Activated CD4-positive, alpha-beta T cell treated with anti-CD3 and anti-CD28 coated beads for 36 hours (primary cell): ENCODE data around the gene NR4A2. TPM values are rescaled to one million over a fixed set of nuclear protein-coding genes. Genes with fewer than 3 reads are reported as not detected.

Experiments used
- ATAC-seq: fragments of 200-7000 bp; cut with Tn5 transposase; one replicate; pipeline ENCODE4 v1.10.0; 2021; ENCODE audit warnings: mild to moderate bottlenecking, moderate library complexity
- CTCF ChIA-PET: fragments of 350-600 bp; sonication (Branson Sonifier 250); formaldehyde crosslinking; loops from one replicate; lab custom pipeline; 2021; ENCODE audit warnings: antibody characterized with exemption; lab: Charles Lee
- POLR2A ChIA-PET: fragments of 350-600 bp; sonication (Branson Sonifier 250); formaldehyde crosslinking; loops from one replicate; lab custom pipeline; 2021; ENCODE audit warnings: antibody characterized with exemption, inconsistent platforms; lab: Charles Lee
- DNase-seq: peaks from one replicate; pipeline ENCODE4 v3.0.0-alpha.2; 2020
- H3K27ac Mint-ChIP-seq: one replicate; pipeline ENCODE4 v1.8.0; 2021; ENCODE audit warnings: mixed read lengths
- H3K27me3 Mint-ChIP-seq: one replicate; pipeline ENCODE4 v1.8.0; 2021; ENCODE audit warnings: mixed read lengths
- H3K36me3 Mint-ChIP-seq: one replicate; pipeline ENCODE4 v1.8.0; 2021; ENCODE audit warnings: low read depth, mixed read lengths
- H3K4me1 Mint-ChIP-seq: one replicate; pipeline ENCODE4 v1.8.0; 2021; ENCODE audit warnings: mixed read lengths
- H3K4me3 Mint-ChIP-seq: one replicate; pipeline ENCODE4 v1.8.0; 2021; ENCODE audit warnings: mild to moderate bottlenecking, moderate library complexity, mixed read lengths
- H3K9me3 Mint-ChIP-seq: one replicate; pipeline ENCODE4 v1.8.0; 2021; ENCODE audit warnings: low read depth, mixed read lengths
- intact Hi-C, 2 experiments: fragments of 100-400 bp; cut with DNase I in 1 of 2; cut with micrococcal nuclease in 1 of 2; formaldehyde crosslinking; loops; one replicate each; pipeline versions ENCODE4 v1.14.2 to v1.15.1; 2022 to 2024; cut with DNase I, micrococcal nuclease
- total RNA-seq, 2 experiments: library from RNA; stranded (reverse); gene quantifications; one replicate each; pipeline ENCODE4 v1.2.3, GENCODE V29; 2021

NR4A2 gene
- total RNA-seq, 2 experiments from 2014 or later: 19.1 to 23.0 TPM

DNA sequence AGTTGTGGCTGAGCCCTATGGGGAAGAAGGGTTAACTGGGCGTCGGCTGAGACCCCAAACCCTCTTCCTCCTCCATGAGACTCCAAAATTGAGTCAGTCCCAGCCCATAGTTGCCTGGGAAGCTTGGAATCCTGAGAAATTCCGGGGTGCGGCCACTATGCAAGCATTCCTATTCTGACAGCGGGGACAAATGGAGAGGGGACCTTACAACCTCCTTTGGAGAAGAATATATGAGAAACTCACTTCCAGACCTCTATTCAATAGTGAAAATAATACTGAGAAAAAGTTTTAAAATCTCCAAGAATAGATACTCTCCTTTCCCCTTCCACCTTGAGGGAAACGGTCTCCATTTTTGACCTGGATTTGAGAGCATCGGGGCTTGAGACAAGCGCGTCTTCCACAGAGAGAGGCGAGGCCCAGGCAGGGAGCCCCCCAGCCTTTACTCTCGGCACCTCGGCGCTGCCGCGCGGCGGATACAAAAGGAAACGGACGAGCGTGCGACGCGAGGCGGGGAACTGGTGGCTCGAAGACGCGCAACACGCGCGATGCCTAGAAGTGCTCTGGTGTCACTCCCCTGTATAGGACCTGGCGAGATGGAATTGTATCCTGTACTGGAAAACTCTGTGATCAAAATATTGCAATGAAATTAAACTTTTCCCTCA, 11.1 kb downstream of the NR4A2 start:
- POLR2A ChIA-PET: no interaction called here
- H3K9me3 Mint-ChIP-seq: no peaks in the 10 kb centered on the region

DNA sequence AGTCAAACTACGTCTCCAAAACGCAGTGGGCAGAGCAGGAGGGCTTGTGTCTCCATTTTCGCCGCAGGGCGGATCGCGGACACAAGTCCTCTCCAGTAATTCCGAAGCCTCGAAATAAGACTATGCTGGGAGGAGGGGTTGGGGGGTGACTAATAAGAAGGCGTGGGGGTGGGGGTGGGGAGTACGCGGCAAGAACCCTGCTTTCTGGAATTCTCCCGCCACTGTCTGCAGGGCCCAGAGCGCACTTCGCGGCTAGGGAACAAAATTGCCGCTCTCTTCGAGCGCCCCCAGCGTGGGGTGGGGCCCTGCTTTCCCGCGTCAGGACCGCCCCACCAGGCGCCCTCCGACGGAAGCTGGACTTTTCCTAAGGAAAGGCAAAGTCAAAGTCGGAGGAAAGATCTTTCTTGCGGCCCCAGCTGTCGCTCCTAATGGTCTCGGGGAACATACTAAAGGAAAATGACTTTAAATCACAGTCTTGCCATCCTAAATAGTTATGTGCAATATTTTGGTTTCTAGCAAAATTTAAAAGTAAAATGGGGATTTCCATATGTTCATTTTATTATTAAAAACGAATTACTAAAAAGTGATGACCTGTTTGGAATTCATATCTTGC, 11.9 kb downstream of the NR4A2 start:
- Mint-ChIP-seq H3K4me1 (peaks cover 40% of the 10 kb centered on the region), H3K36me3 (peaks cover 29% of the 10 kb centered on the region), H3K27ac (no peak overlapping the region), H3K9me3 (no peaks in the 10 kb centered on the region), H3K27me3 (peaks cover 72% of the 10 kb centered on the region), H3K4me3 (peak overlapping the region; percentile 63)
- POLR2A ChIA-PET: no interaction called here
- CTCF ChIA-PET: interaction anchor here (0.8 to 1.1 kb wide), 2 partner anchors 10 to 266 kb away, joined by 3 read pairs; no protein-coding TSS in a partner anchor
- intact Hi-C loops: no loop called here
- DNase-seq: peak; percentile 30
- ATAC-seq: no peak

More for the DNA sequence above, 11.1 kb downstream of the NR4A2 start:
- H3K4me1 Mint-ChIP-seq: peaks cover 40% of the 10 kb centered on the region
- H3K27ac Mint-ChIP-seq: no peak overlapping the region
- peak; percentile 63 for ATAC-seq
- CTCF ChIA-PET: interaction anchor here (0.8 to 1.1 kb wide), 2 partner anchors 9 to 265 kb away, joined by 3 read pairs; no protein-coding TSS in a partner anchor
- H3K27me3 Mint-ChIP-seq: peaks cover 68% of the 10 kb centered on the region
- H3K36me3 Mint-ChIP-seq: peaks cover 37% of the 10 kb centered on the region
- intact Hi-C loops: no loop called here
- peak overlapping the region; percentile 63 for H3K4me3 Mint-ChIP-seq
- peak; percentile 64 for DNase-seq

DNA sequence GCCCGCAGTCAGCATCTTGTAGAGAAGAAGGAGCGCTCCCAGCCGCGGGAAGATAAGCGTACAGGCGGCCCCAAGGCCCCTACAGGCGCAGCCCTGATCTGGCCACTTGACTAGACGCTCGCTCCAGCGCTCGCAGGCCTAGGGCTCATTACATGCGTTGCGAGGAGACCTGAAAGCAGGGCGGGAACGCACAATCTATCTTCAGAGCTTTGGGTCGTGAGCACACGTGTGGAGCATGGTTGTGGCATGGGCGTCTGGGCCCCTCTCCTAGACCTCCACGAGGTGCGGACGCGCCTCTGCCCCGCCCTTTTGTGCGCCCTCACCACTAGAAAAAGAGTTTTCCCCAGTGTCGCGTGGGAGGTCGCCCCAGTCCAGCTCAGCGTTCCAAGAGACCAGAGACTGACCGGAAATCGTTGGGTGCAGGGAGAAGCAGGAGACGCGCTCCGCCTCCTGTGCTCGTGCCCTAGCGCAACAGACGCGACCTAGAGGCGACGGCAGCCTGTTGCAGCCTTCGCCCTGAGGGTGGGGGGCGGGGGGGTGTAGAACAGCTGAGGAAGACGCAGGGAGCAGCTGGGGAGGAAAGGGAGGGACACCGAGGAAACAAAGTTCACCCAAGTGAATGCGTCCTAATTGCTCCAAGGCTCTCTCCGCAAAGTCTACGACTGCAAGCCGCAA, 12.6 kb downstream of the NR4A2 start:
- H3K9me3 Mint-ChIP-seq: no peaks in the 10 kb centered on the region
- peak overlapping the region; percentile 63 for H3K4me3 Mint-ChIP-seq
- DNase-seq (peak; percentile 34), ATAC-seq (peak; percentile 50)
- peaks cover 74% of the 10 kb centered on the region for H3K27me3 Mint-ChIP-seq
- peaks cover 23% of the 10 kb centered on the region for H3K36me3 Mint-ChIP-seq
- intact Hi-C loops: no loop called here
- CTCF ChIA-PET: interaction anchor here (0.6 to 1.5 kb wide), 4 partner anchors 14 to 267 kb away, joined by 3 read pairs; no protein-coding TSS in a partner anchor
- no peak overlapping the region for H3K27ac Mint-ChIP-seq
- H3K4me1 Mint-ChIP-seq: peaks cover 40% of the 10 kb centered on the region
- POLR2A ChIA-PET: interaction anchor here (0.7 kb wide), 1 partner anchor 11 kb away, joined by 3 read pairs; no protein-coding TSS in a partner anchor

DNA sequence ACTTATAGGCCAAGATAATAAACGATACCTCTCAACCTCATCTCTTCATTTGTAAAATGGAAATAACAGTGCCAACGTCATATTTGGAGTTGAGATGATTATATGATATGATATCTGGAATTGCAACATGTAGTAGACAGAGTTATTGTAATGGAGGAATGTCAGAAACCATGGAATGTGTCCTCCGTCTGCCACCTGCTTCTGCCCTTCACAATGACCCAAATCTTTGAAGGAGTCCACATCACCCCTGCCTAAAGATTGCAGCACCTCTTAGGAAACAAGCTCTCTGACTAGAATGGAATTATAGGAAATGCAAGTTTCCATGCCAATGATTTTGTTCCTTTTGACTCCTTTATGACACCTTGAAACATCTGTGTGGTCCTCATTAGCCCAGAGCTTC, 14.9 kb downstream of the NR4A2 start:
- peaks cover 31% of the 10 kb centered on the region for H3K4me1 Mint-ChIP-seq
- POLR2A ChIA-PET: no interaction called here

DNA sequence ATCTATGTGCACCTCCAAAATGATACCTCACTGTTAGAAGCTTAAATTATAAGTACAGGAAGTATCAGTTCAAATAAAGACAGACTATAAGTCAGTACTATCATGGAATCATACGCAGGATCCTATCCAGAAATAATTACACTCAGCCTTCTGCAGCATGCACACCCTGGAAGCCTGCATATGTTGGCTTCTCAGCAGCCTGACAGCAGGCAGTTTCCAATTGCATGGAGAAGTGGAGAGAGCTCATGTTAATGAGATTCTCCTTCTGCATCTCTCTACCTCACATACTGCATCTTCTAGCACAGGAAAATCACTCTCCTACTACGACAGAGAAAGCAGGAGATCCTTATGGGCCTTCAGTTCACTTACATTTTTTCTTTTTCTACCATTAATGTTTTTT, 20.5 kb downstream of the NR4A2 start:
- no peaks in the 10 kb centered on the region for H3K9me3 Mint-ChIP-seq
- H3K27ac Mint-ChIP-seq: no peak overlapping the region
- no peak overlapping the region for H3K4me3 Mint-ChIP-seq
- intact Hi-C loops: no loop called here
- DNase-seq: no peak
- peaks cover 35% of the 10 kb centered on the region for H3K27me3 Mint-ChIP-seq
- POLR2A ChIA-PET: no interaction called here
- no peaks in the 10 kb centered on the region for H3K36me3 Mint-ChIP-seq
- CTCF ChIA-PET: no interaction called here
- no peak for ATAC-seq
- peaks cover 7% of the 10 kb centered on the region for H3K4me1 Mint-ChIP-seq

More for the DNA sequence above, 14.9 kb downstream of the NR4A2 start:
- peaks cover 8% of the 10 kb centered on the region for H3K36me3 Mint-ChIP-seq
- CTCF ChIA-PET: interaction anchor here (0.6 to 1.4 kb wide), 2 partner anchors 223 to 272 kb away, joined by 3 read pairs; no protein-coding TSS in a partner anchor
- H3K27ac Mint-ChIP-seq: no peak overlapping the region
- ATAC-seq (no peak), DNase-seq (no peak)
- H3K9me3 Mint-ChIP-seq: no peaks in the 10 kb centered on the region
- intact Hi-C loops: no loop called here
- no peak overlapping the region for H3K4me3 Mint-ChIP-seq
- peaks cover 73% of the 10 kb centered on the region for H3K27me3 Mint-ChIP-seq

DNA sequence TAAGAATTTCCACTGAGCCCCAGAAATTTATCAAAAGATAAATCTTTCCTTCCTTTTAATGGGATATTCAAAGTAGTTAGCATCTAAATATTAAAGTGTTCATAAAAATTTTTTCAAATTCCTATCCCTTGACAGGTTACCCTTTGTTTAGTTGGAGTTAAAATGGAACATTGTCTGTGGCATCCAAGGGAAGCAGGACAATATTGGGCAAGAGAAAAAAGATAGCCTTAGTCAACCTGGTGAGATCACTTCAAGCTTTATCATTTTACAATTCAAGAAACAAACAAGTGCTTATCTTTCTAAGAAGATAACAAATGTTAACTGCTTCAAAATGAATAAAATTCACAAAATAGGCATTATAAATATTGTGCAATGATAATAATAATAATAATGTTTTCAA, 21.7 kb downstream of the NR4A2 start:
- POLR2A ChIA-PET: no interaction called here
- DNase-seq (no peak), ATAC-seq (no peak)
- H3K27me3 Mint-ChIP-seq: peaks cover 34% of the 10 kb centered on the region
- CTCF ChIA-PET: interaction anchor here (0.7 to 1.2 kb wide), 2 partner anchors 25 to 28 kb away, joined by 3 to 5 read pairs; no protein-coding TSS in a partner anchor
- no peak overlapping the region for H3K4me3 Mint-ChIP-seq
- peaks cover 7% of the 10 kb centered on the region for H3K4me1 Mint-ChIP-seq
- H3K9me3 Mint-ChIP-seq: no peaks in the 10 kb centered on the region
- no peaks in the 10 kb centered on the region for H3K36me3 Mint-ChIP-seq
- intact Hi-C loops: no loop called here
- H3K27ac Mint-ChIP-seq: no peak overlapping the region

DNA sequence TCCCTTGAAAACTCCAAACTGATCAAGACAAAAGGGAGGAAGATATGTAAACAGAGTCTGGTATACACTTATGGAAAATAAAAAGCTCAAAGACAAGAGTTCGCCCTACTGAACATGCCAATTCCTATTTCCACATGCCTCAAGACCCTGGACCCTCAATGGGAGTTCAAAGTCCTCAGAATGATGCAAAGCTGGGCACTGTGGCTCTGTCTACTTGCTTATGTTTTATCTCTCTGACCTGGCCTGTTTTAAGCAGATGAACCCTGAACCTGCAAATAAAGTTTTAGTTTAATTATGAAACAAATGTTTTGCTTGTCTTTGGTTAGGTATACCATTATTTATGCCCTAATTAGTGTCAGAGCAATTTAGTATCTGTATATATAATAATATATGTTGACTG, 22.6 kb downstream of the NR4A2 start:
- Mint-ChIP-seq H3K27ac (no peak overlapping the region), H3K4me3 (no peak overlapping the region), H3K4me1 (peaks cover 7% of the 10 kb centered on the region), H3K9me3 (no peaks in the 10 kb centered on the region), H3K36me3 (no peaks in the 10 kb centered on the region), H3K27me3 (peaks cover 29% of the 10 kb centered on the region)
- intact Hi-C loops: no loop called here
- no peak for ATAC-seq
- DNase-seq: no peak
- CTCF ChIA-PET: interaction anchor here (1.2 to 2.0 kb wide), 2 partner anchors 24 to 279 kb away, joined by 4 to 5 read pairs; no protein-coding TSS in a partner anchor
- POLR2A ChIA-PET: no interaction called here

DNA sequence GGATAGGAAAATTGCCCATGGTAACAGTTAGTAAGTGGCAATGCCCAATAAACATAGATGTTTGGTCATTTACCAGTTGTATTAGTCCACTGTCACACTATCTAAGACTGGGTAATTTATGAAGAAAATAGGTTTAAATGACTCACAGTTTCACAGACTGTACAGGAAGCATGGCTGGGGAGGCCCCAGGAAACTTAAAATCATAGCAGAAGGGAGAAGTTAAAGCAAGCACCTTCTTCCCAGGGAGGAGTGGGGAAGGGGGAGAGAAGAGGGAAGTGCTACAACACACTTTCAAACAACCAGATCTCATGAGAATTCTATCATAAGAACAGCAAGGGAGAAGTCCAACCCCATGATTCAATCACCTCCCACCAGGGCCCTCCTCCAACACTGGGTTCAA, 23.4 kb downstream of the NR4A2 start:
- H3K36me3 Mint-ChIP-seq: no peaks in the 10 kb centered on the region
- ChIA-PET POLR2A (no interaction called here), CTCF (interaction anchor here (2.0 kb wide), 1 partner anchor 280 kb away, joined by 4 read pairs; no protein-coding TSS in a partner anchor)
- peak; percentile 63 for ATAC-seq
- peaks cover 7% of the 10 kb centered on the region for H3K4me1 Mint-ChIP-seq
- H3K27ac Mint-ChIP-seq: no peak overlapping the region
- peaks cover 31% of the 10 kb centered on the region for H3K27me3 Mint-ChIP-seq
- intact Hi-C loops: no loop called here
- no peak for DNase-seq
- no peak overlapping the region for H3K4me3 Mint-ChIP-seq
- no peaks in the 10 kb centered on the region for H3K9me3 Mint-ChIP-seq

DNA sequence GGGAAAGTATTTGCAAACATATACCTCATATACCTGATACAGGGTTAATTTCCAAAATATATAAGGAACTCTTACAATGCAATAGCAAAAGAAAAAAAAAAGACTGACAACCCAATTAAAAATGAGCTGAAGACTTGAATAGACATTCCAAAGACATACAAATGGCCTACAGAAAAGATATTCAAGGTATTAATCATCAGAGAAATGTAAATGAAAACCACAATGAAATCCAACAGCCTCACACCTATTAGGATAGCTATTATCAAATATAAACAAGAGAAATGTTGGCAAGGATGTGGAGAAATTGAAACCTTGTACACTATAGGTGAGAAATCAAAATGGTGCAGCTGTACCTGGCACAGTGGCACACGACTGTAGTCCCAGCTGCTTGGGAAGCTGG, 25.7 kb downstream of the NR4A2 start:
- H3K36me3 Mint-ChIP-seq: no peaks in the 10 kb centered on the region
- H3K27ac Mint-ChIP-seq: no peak overlapping the region
- H3K9me3 Mint-ChIP-seq: no peaks in the 10 kb centered on the region
- H3K4me1 Mint-ChIP-seq: peaks cover 7% of the 10 kb centered on the region
- CTCF ChIA-PET: interaction anchor here (1.1 kb wide), 1 partner anchor 13 kb away, joined by 3 read pairs; no protein-coding TSS in a partner anchor
- no peak for ATAC-seq
- no peak overlapping the region for H3K4me3 Mint-ChIP-seq
- intact Hi-C loops: no loop called here
- POLR2A ChIA-PET: interaction anchor here (0.6 to 0.7 kb wide), 2 partner anchors 548 to 1390 kb away, joined by 7 to 8 read pairs; no protein-coding TSS in a partner anchor
- peaks cover 23% of the 10 kb centered on the region for H3K27me3 Mint-ChIP-seq
- no peak for DNase-seq

DNA sequence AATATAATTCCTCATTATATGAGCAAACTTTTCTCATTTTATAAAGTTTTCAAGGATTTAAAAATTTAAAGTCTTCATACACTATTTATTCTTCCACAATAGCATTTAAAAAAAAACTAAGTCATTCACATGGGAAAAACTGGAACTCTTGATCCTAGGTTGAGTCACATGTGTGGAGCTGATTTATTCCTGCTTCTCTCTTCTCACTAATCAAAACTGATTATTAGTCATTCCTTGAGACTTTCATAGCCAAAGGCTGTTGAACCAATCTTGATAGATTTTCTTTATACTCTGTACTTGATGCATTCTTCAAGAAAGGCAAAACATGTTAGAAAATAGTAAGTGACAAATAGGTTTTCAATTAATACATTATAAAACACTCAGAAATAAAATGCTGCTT, 27.4 kb downstream of the NR4A2 start:
- no peak for ATAC-seq
- intact Hi-C loops: no loop called here
- Mint-ChIP-seq H3K9me3 (peaks cover under 1% of the 10 kb centered on the region), H3K4me1 (peaks cover 7% of the 10 kb centered on the region), H3K36me3 (no peaks in the 10 kb centered on the region), H3K27ac (no peak overlapping the region), H3K27me3 (peaks cover 20% of the 10 kb centered on the region), H3K4me3 (no peak overlapping the region)
- ChIA-PET CTCF (no interaction called here), POLR2A (no interaction called here)
- DNase-seq: no peak

DNA sequence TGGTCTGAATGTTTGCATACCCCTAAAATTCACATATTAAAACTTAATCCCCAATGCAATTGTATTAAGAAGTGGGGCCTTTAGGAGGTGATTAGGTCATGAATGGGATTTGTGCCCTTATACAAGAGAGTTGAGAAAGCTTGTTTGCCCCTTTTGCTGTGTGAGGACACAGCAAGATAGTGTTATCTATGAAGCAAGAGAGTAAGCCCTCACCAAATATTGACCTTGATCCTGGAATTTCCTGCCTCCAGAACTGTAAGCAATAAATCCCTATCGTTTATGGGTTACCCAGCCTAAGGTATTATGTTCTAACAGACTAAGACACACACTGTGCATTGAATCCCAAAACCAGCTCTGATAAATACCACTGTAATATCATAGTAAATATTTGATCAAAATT, 32.2 kb downstream of the NR4A2 start:
- H3K9me3 Mint-ChIP-seq: peaks cover 6% of the 10 kb centered on the region
- H3K27me3 Mint-ChIP-seq: peaks cover 28% of the 10 kb centered on the region
- H3K27ac Mint-ChIP-seq: no peak overlapping the region
- POLR2A ChIA-PET: no interaction called here
- intact Hi-C loops: no loop called here
- DNase-seq (no peak), ATAC-seq (no peak)
- H3K4me1 Mint-ChIP-seq: no peaks in the 10 kb centered on the region
- no peak overlapping the region for H3K4me3 Mint-ChIP-seq
- H3K36me3 Mint-ChIP-seq: no peaks in the 10 kb centered on the region
- CTCF ChIA-PET: no interaction called here
